Thoracic aorta (tissue), 2 donors: ENCODE data around the gene OTUD1. TPM values are rescaled to one million over a fixed set of nuclear protein-coding genes. Genes with fewer than 3 reads are reported as not detected.

Experiments
- ATAC-seq: fragments of 150-250 bp; one replicate; pipeline ENCODE4 v1.8.0; 2017; ENCODE audit warnings: low read depth; ENCODE audit not compliant: insufficient number of reproducible peaks, low FRiP score
- DNase-seq: peaks from one replicate; pipeline ENCODE4 v3.0.0-alpha.2; 2020; ENCODE audit warnings: low spot score
- H3K27ac ChIP-seq, 2 donors: fragments of 200-600 bp; sonication (generic); 1 replicate in 1 of 2; 2 replicates in 1 of 2; pipeline ENCODE4 v1.5.1; 2016; ENCODE audit warnings: mild to moderate bottlenecking in 2 of 2, moderate library complexity in 2 of 2
- H3K27me3 ChIP-seq: fragments of 200-600 bp; sonication (generic); replicated peaks from 2 replicates; pipeline ENCODE4 v1.6.0; 2016; ENCODE audit warnings: mild to moderate bottlenecking; ENCODE audit not compliant: insufficient read depth
- H3K36me3 ChIP-seq: fragments of 200-600 bp; sonication (generic); one replicate; pipeline ENCODE4 v1.5.1; 2016
- H3K4me1 ChIP-seq, 2 donors: fragments of 200-600 bp; sonication (generic); 1 replicate in 1 of 2; 2 replicates in 1 of 2; pipeline versions ENCODE4 v1.5.1 to v1.6.0; 2016; ENCODE audit warnings: low read depth in 2 of 2, mild to moderate bottlenecking in 1 of 2; ENCODE audit not compliant: control insufficient read depth in 1 of 2
- H3K4me3 ChIP-seq: fragments of 200-600 bp; sonication (generic); 2 replicates; pipeline ENCODE4 v1.5.1; 2016; ENCODE audit warnings: mild to moderate bottlenecking
- H3K9me3 ChIP-seq: fragments of 200-600 bp; sonication (generic); 2 replicates; pipeline ENCODE4 v1.5.1; 2016
- CTCF ChIP-seq: fragments of 200-600 bp; sonication (generic); IDR thresholded peaks from one replicate; pipeline ENCODE4 v1.5.1; 2019; ENCODE audit warnings: antibody characterized with exemption
- total RNA-seq, 2 donors: library from RNA; depleted of rRNA; stranded (reverse); fragments of >200 nt; gene quantifications; one replicate each; pipeline versions ENCODE4 v1.1.0 to v1.2.3, GENCODE V29; 2016

Gene OTUD1
- total RNA-seq, 2 donors from 2014 or later, result 13.3 to 17.3 TPM

DNA sequence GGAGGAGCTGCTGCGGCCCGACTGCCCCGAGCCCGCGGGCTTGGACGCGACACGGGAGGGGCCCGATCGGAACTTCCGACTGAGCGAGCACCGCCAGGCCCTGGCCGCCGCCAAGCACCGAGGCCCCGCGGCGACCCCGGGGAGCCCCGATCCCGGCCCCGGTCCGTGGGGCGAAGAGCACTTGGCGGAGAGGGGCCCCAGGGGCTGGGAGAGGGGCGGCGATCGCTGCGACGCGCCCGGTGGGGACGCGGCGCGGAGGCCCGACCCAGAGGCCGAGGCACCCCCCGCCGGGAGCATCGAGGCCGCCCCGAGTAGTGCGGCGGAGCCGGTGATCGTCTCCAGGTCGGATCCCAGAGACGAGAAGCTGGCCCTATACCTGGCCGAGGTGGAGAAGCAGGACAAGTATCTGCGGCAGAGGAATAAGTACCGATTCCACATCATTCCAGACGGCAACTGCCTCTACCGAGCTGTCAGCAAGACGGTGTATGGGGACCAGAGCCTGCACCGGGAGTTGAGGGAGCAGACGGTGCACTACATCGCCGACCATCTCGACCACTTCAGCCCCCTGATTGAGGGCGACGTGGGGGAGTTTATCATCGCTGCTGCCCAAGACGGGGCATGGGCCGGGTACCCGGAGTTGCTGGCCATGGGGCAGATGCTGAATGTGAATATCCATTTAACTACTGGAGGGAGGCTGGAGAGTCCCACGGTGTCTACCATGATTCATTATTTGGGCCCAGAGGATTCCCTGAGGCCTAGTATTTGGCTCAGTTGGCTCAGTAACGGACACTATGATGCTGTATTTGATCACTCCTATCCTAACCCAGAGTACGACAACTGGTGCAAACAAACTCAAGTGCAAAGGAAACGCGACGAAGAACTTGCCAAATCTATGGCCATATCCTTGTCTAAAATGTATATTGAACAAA lies 1.4 kb downstream of the OTUD1 start:
- Histone ChIP-seq H3K9me3 (no peaks in the 10 kb centered on the region), H3K4me1 (peaks cover 22 to 39% of the 10 kb centered on the region in 2 donors), H3K27ac (peak overlapping the region; percentile 78 to 91), H3K4me3 (peak overlapping the region; percentile 86), H3K36me3 (peaks cover 5% of the 10 kb centered on the region), H3K27me3 (no peaks in the 10 kb centered on the region)
- peak; percentile 2 for DNase-seq
- no peak for ATAC-seq
- no peak for TF ChIP-seq CTCF

GRCh38 chr10:23441251-23441650 lies 2.4 kb downstream of the OTUD1 start:
- TF ChIP-seq CTCF, result no peak
- DNase-seq (no peak), ATAC-seq (no peak)
- Histone ChIP-seq H3K4me1 (peaks cover 22 to 39% of the 10 kb centered on the region in 2 donors), H3K36me3 (peaks cover 5% of the 10 kb centered on the region), H3K9me3 (no peaks in the 10 kb centered on the region), H3K27me3 (no peaks in the 10 kb centered on the region), H3K27ac (no peak overlapping the region), H3K4me3 (peak overlapping the region; percentile 86)

DNA sequence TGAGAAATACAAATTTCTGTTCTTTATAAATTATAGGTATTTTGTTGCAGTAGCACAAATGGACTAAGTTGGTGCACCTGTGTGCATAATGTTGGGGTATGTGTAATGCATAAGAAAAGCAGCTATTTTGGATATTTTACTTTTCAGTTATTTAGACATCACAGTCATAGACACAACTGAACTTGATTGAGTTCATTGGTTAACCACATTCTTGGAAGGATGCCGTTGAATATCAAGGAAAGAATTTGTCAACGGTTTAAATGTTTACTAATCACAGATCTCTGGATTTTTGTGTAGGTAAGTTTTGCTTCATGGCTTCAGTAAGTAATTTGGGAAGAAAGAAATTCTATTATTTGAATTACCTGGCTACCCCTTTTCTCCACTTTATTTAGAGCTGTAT lies 4.1 kb downstream of the OTUD1 start:
- Histone ChIP-seq H3K9me3 (no peaks in the 10 kb centered on the region), H3K27ac (no peak overlapping the region), H3K4me3 (peak overlapping the region; percentile 86), H3K36me3 (peaks cover 5% of the 10 kb centered on the region), H3K4me1 (peaks cover 22 to 39% of the 10 kb centered on the region in 2 donors), H3K27me3 (no peaks in the 10 kb centered on the region)
- ATAC-seq (no peak), DNase-seq (no peak)
- no peak for TF ChIP-seq CTCF

GRCh38 chr10:23445591-23445990 lies 6.7 kb downstream of the OTUD1 start:
- Histone ChIP-seq H3K27ac (no peak overlapping the region), H3K4me3 (no peak overlapping the region), H3K27me3 (no peaks in the 10 kb centered on the region), H3K36me3 (peaks cover 5% of the 10 kb centered on the region), H3K4me1 (peaks cover 22 to 39% of the 10 kb centered on the region in 2 donors), H3K9me3 (no peaks in the 10 kb centered on the region)
- no peak for DNase-seq
- TF ChIP-seq CTCF, result no peak
- ATAC-seq, result no peak

- Histone ChIP-seq H3K4me1 (peaks cover 10 to 11% of the 10 kb centered on the region in 2 donors), H3K36me3 (peaks cover 4% of the 10 kb centered on the region), H3K4me3 (no peak overlapping the region), H3K27ac (no peak overlapping the region), H3K27me3 (no peaks in the 10 kb centered on the region), H3K9me3 (no peaks in the 10 kb centered on the region)
- DNase-seq, result no peak
- TF ChIP-seq CTCF, result no peak
- no peak for ATAC-seq
Measured at GRCh38 chr10:23448323-23448722, 9.4 kb downstream of the OTUD1 start.
